Fibroblast of skin of left quadriceps (primary cell): ENCODE results near the gene IGF2.

Source experiments
- DNase-seq, 2 experiments: peaks; one replicate each; pipeline ENCODE4 v3.0.0-alpha.2; 2013; ENCODE audit warnings: low read depth in 2 of 2

The IGF2 gene

DNA sequence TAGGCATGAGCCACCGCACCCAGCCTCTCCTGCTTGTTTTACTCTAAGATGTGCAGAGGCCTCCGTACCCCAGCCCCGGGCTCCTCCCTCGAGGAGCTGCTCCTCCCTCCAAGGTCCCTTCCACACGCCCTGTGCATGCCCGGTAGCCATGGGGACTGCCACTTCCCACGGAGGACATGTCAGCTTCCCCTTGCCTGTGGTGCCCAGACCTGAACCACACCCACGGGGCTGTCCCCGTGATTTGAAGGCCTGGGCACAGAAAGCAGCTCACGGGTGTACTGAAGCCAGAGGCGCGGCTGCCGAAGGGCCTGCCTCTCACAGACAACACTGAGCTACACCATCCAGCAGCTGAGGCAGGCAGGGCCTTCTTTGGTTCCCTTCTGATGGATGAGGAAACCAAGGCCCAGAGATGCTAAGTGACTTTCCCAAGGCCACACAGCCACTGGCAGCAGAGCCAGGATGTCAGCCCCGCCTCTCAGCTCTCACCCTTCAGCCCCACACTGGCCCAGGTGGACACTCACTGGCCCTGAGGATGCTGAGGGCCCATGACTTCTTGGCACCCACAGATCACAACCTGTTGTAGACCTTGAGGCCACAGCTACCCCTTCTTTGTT lies 14.5 kb upstream of the IGF2 start:
- DNase-seq, result no peak

DNA sequence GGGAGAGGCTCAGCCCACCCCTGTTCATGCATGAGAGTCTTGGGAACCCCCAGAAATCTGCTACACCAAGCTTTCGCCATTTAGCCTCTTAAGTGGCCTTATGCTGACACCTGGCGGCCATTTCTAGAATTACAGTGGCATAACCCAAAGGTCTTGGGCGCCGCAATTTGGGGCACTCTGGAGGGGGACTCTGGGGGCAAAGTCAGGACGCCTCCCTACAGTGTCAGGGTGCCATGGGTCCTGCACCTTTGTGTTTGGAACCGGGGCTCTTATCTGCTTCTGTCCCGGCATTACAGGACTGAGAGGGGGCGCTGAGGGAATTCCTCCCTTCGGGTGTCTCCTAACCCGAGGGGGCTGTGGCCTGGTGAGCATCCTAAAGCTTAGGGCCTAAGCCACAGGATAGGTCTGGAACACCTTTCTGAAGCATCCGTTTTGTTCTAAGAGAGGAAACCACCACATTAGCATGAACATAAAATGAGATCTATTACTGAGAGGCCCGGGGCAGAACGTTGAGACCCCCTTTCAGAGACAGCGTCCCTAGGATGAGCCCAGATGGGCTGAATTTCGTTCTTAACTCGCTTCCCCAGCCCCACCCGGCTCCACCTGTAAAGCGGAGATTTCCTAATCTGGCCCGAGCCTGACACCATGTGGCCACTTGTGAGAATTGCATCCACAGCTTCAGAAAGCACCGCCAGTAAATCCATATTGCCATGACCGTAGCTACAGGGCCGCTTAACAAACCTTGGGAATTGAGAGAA lies 12.5 kb upstream of the IGF2 start:
- DNase-seq, result no peak

- DNase-seq, result no peak
Observed at GRCh38 chr11:2149864-2150847, 11.0 kb upstream of the IGF2 start.

DNA sequence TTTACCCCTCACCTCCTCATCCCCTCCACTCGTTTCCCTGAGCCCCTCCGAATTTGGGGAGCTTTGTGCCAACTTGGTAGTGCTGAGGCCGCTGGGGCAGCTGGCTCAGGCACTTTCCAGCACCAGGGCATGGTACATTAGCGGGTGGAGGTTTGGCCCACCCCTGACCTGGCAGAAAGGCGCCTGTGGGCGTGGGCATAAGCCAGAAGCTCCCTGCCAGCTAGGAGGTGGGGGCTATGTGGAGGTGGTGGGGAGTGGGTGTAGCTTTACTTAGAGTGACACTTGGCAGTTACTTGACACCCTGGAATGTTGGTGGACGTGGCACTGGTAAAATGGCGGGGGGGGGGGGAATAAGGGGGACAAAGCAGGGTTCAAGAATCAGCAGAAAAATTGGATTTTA lies 10.3 kb upstream of the IGF2 start:
- no peak for DNase-seq

DNA sequence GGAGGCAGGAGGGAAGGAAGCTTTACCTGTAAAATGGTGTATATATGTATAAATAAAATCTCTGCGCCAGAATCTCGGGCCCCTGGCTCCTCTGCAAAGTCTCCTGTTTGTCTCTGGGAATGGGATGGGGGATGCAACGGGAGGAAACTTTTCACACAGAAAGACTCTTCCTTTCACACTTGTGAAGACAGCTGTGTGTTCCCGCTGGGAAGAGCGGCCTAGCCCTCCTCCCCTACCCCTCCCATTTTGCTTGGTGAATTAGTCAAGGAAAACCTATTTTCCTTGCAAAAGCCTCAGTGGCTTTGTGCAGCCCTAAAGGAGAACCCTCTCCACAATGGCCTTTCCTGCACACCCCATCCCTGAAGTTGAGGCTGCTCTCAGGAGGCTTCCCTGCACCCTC lies 9.4 kb upstream of the IGF2 start:
- no peak for DNase-seq

DNA sequence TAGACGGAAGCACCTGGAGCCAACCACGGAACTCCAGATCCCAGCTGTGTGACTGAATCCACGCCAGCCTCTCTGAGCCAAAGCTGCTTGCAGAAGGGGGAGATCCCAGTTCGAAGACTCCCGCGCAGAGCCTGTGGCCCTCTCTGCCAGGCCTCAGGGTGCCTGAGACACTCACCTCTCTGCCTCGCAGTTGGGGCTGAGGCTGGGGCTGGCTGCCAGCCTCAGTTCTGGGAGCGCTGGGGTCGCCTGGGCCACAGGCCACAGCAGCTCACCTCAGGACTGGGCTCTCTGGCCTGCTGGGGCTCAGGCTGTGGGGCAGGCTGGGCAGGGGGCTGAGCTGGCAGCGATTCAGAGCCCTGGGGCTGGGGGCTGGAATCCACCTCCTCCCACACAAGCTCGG lies 8.2 kb upstream of the IGF2 start:
- DNase-seq, result no peak

DNA sequence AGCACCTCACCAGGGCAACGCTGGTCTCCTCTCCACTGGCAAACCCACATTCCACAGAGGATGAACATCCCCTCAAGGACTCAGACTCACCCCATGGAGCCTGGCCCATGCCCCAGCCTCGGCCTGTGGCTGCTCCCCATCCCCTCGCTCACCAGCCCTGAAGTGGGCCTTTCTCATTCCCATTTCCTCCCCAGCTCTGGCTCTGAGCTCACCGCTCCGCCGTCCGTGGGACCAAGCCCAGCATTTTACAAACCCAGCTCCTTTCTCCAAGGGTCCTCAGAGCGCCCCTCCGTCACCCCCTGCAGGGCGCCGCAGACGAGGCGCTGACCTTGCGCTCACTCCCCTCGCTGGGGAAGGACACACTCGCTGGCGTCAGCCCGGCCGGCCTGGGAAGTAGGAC lies 6.9 kb upstream of the IGF2 start:
- no peak for DNase-seq

GRCh38 chr11:2144544-2145248 lies 5.5 kb upstream of the IGF2 start:
- DNase-seq, result no peak

DNA sequence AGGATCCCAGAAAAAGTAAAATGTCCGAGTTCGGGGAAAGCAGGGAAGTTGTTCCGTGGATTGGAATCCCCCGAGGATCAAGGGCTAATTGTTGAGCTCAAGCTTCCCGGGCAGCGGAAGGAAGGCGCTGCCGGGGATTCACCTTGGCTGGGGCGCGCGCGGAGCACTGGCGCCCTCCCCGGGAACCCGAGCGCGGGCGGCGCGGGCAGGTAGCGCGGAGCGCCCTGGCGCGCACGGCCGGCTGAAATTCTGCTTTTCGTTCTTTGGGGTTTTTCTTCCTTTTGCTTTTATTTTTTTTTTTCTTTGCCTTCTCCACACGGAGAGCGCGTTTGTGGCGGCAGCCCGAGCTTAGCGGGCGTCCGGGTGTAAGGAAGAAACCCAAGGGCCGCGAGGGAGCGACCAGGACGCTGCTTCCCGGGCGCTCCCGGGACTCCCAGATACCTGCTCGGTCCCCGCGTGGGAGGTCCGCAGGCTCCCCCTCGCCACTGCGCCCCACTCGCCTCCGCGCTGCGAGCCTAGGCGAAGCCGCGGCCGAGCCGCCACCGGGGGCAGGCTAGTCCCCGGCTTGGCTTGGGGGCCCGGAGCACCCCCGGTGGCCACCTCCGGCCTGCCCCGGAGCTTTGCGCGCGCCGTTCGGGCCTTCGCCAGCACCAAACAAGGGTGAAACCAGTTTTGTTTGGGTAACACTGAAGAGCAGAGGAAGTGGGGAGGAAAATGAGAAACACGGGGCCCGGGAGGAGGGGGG lies 4.8 kb upstream of the IGF2 start:
- DNase-seq, result no peak

- no peak for DNase-seq
Observed at GRCh38 chr11:2143477-2143798, 4.2 kb upstream of the IGF2 start.

DNA sequence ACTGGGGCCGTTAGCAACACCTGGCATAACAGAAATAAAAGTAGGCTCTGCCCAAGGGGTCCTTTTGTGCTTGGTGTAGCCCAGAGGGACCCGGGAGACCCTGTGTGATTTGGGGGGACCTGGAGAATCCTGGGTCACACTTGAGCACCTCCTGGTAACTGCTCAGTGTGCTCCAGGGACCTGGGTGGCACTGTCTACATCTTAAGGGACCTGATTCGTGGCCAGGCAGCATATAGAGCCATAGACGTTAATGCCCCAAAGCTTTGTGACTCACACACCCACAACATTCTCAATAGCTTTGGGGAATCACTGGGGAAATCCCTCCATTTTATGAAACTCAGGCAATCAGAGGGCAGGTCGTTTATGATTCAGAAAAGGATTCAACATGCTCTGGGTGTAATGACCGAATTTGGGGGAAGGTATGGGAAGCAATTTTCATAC lies 3.6 kb upstream of the IGF2 start:
- no peak for DNase-seq

- no peak for DNase-seq
Observed at GRCh38 chr11:2142300-2142759, 3.1 kb upstream of the IGF2 start.

GRCh38 chr11:2140411-2141400 lies 1.5 kb upstream of the IGF2 start:
- no peak for DNase-seq

GRCh38 chr11:2139621-2140337 lies 590 bp upstream of the IGF2 start:
- DNase-seq, result no peak

DNA sequence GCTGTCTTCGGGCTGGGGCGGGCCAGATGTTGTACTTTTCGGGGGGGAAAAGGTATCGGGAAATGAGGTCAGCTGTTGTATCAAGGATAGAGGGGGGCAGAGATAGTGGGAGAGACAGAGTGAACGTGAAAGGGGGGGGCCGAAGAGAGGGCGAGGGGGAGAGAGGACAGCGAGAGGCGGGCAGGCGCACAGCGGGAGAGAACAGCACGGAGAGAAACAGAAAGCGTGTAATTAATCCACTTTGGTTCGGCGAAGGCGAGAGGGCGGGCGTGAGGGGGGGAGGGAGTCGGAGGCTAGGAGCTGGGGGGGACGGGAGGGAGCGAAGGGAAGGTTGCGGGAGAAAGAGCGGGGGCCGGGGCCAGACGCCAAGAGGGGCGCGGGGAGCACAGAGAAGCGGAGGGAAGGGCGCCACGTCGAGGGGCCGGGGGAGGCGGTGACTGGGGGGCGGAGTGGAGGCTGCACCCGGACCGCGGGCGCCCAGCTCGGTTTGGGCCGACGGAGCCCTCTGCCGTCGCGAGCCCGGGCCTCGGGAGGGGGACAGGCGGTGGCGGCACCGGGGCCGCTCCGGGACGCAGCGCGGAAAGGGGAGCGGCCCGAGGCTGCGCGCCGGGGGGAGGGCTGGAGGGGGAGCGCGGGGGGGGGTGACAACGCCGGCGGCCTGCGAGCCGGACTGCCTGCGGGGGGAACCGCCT lies 612 bp downstream of the IGF2 start:
- no peak for DNase-seq

DNA sequence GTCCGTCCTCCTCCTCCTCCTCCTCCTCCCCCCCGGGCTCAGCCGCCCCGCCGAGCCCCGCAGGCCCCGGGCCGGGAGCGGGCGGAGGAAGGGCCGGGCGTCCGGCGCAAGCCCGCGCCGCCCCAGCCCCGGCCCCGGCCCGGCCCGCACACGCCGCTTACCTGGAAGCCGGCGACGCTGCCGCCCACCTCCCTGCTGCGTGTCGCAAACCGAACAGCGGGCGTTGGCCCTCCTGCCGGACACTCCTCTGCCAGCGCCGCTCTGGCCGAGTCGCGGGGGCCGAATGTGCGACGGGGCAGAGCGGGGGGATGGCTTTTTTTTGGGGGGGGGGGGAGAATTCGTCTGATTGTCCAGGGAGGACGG lies 1.1 kb downstream of the IGF2 start:
- DNase-seq, result no peak

GRCh38 chr11:2137202-2138067 lies 1.8 kb downstream of the IGF2 start:
- no peak for DNase-seq

DNA sequence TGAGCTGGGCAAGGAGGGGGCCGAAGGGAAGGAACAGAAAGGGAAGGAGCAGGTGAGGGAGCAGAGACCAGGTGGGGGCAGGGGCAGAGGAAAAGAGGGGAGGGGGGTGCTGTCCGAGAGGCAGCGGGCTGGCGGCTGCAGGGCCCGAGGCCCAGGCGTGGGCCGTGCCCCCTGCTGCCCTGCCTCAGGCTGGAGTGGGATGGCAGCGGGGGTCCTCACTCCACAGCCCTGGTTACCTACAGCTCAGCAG lies 2.3 kb downstream of the IGF2 start:
- DNase-seq, result no peak
